SK-N-MC (cell line): ENCODE measurements around the gene CEP162.

Experiments used
- DNase-seq: peaks from one replicate; pipeline ENCODE4 v3.0.0-alpha.2; 2011; ENCODE audit warnings: low read depth, low spot score
- H3K27ac ChIP-seq: fragments of 200-600 bp; sonication (generic); 2 replicates; pipeline ENCODE4 v1.5.1; 2016; ENCODE audit warnings: mixed run types
- H3K36me3 ChIP-seq: fragments of 200-600 bp; sonication (generic); 2 replicates; pipeline ENCODE4 v1.6.1; 2017; ENCODE audit warnings: antibody characterized with exemption, low read length, mixed read lengths; ENCODE audit not compliant: insufficient read depth
- H3K4me3 ChIP-seq: fragments of 200-600 bp; sonication (generic); 2 replicates; pipeline ENCODE4 v1.5.1; 2016
- H3K9ac ChIP-seq: fragments of 200-600 bp; sonication (generic); 2 replicates; pipeline ENCODE4 v1.8.0; 2017; ENCODE audit warnings: mixed run types, mixed read lengths; ENCODE audit not compliant: insufficient read length
- H3K9me3 ChIP-seq: fragments of 200-600 bp; sonication (generic); 2 replicates; pipeline ENCODE4 v1.6.1; 2017; ENCODE audit warnings: low read depth, mild to moderate bottlenecking, antibody characterized with exemption, low read length, moderate library complexity, mixed read lengths
- EZH2 ChIP-seq: fragments of 200-600 bp; sonication (generic); IDR thresholded peaks from one replicate; pipeline ENCODE4 v1.6.1; 2017; ENCODE audit warnings: antibody characterized with exemption
- FOXP2 ChIP-seq: optimal IDR thresholded peaks from 2 replicates; pipeline ENCODE3; 2011; ENCODE audit warnings: mild to moderate bottlenecking, moderate library complexity; ENCODE audit not compliant: insufficient read depth; ENCODE audit errors: extremely low read length, control extremely low read depth
- POLR2AphosphoS5 ChIP-seq: IDR thresholded peaks from 2 replicates; pipeline ENCODE4 v1.6.1; 2012; ENCODE audit warnings: mild to moderate bottlenecking, low read depth, low read length, borderline replicate concordance

Gene CEP162, protein sequence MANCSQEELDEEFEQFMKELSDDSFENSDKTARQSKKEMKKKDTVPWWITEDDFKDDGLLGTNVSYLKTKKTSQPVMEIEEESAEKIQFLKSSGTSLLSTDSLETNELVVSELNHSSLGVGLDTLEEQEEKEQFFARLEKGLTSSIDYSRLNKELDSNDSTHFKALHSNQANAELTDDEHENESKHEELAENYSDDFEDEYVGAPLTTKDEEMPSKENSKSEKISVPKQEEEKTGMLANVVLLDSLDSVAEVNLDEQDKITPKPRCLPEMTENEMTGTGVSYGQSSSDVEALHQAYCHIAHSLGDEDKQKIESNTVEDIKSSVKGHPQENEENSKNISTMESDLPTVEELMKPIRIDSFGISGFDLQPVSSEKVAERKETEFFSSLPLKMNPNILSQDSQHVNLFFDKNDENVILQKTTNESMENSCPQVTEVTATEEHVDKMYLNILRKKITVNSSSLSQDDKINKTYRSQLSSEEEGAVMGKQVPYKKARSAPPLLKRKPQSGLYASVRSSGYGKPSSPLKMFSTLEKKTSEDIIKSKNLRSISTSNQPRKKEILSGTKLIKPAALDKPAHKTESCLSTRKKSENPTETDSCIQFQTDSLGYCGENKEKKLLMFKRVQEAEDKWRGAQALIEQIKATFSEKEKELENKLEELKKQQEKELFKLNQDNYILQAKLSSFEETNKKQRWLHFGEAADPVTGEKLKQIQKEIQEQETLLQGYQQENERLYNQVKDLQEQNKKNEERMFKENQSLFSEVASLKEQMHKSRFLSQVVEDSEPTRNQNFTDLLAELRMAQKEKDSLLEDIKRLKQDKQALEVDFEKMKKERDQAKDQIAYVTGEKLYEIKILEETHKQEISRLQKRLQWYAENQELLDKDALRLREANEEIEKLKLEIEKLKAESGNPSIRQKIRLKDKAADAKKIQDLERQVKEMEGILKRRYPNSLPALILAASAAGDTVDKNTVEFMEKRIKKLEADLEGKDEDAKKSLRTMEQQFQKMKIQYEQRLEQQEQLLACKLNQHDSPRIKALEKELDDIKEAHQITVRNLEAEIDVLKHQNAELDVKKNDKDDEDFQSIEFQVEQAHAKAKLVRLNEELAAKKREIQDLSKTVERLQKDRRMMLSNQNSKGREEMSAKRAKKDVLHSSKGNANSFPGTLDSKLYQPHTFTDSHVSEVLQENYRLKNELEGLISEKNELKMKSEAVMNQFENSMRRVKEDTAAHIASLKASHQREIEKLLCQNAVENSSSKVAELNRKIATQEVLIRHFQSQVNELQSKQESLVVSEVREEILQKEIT (N-terminal part only)

DNA sequence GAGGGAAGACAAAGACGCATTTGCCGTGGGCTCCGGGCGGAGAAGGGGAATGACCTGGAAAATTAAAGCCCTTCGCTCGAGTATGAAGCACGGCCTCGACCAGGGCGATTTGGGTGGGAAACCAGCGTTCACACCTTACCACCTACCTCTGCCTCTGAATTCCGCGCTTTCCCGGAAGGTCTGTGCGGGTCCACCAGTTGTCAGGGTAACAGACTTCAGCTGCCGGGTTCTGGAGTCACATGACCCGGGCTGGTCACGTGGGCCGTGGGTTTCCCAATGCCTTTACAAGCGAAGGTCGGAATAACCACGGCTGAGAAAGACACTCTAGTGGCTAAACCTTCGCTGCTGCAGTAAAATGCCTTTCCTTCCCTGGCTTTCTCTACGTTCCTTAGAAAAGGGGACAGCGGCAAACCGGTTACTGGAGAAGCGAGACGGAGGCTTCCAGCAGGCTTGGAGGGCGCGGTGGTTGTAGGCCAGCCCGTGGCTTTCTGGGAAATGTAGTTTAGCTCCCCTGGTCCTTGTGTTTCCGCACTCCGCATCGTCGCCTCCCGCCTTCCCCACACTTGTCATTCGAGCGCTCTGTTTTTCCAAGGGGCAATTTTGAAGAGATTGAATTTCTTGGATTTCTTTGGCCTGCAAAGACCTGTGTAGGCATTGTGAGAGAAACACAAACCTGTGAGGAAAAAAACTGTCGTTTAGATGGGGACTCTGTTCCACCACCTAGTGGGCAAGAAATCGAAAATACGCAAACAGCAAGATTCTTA, at the start of gene CEP162:
Gene CEP162 (minus strand): TSS at position 210 of the 764 bp plus-strand sequence. CDS start 1,250 bp downstream, outside the sequence.
- Histone ChIP-seq H3K4me3 (peak within 1 kb of the TSS; percentile 94), H3K9ac (peak within 1 kb of the TSS; percentile 69), H3K27ac (no peak within 1 kb of the TSS), H3K36me3 (no peaks in the 10 kb centered on the region), H3K9me3 (no peaks in the 10 kb centered on the region)
- peak; percentile 80 for DNase-seq
- TF ChIP-seq FOXP2 (no peak), POLR2AphosphoS5 (peak; percentile 18; the same call in 1 of the 2 replicates)

DNA sequence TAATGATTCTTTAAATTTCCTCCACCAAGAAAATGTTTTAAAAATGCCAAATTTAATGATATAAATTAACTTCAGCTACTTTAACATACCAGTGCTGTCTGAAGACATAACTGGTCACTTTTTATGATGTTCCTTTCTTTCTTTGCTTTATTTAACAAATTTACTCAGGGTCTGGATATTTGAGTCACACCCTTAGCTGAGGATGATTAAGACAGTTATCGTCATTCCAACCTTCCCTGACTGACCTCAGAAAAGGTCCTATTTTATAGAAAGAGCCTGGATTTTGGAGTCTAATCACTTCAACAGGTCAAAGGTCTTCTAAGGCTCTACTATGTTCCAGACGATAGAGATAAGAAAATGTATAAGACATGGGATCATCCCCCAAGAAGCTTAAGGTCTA, 47.4 kb upstream of the CEP162 start:
- TF ChIP-seq EZH2 (no peak), POLR2AphosphoS5 (no peak), FOXP2 (no peak)
- no peak overlapping the region for H3K27ac ChIP-seq
- H3K9ac ChIP-seq, result no peak overlapping the region
- H3K36me3 ChIP-seq, result no peaks in the 10 kb centered on the region
- no peak overlapping the region for H3K4me3 ChIP-seq
- no peaks in the 10 kb centered on the region for H3K9me3 ChIP-seq
- DNase-seq, result no peak

DNA sequence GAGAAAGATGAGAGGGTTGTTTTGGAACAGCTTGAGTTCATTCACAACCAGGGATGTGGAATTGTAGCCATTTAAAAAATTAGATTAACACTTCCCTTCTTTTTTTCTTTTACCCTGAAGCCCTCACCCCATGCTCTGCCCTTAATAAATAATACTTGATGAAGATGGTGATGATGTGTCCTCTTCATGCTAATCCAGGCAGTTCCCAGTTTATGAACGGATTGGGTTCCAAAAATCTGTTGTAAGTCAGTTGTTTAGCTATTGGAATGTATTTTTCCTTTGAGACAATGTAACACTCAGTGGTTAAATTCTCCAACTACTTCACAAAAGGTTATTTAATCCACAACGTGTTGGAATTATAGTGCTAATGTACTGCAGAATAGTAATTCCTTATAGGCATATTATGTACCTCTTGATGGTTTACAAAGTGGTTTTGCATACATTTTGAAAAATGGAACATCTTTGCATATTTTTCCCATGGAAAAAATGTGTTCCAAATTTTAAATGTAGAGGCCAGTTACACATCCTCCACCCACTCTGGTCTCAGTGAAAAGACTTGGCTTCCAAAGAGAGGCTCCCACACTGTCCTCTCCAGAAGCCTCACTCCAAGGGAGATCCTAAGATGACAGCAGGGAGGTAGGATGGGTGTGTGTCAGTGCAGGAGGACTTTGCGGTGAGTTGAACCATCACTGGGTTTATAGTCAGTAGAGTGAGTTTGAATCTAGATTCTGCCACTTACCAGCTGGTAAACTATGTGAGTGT, 45.8 kb upstream of the CEP162 start:
- no peak overlapping the region for H3K9ac ChIP-seq
- no peaks in the 10 kb centered on the region for H3K9me3 ChIP-seq
- no peak overlapping the region for H3K4me3 ChIP-seq
- no peak overlapping the region for H3K27ac ChIP-seq
- TF ChIP-seq EZH2 (no peak), FOXP2 (no peak), POLR2AphosphoS5 (no peak)
- no peaks in the 10 kb centered on the region for H3K36me3 ChIP-seq
- no peak for DNase-seq

DNA sequence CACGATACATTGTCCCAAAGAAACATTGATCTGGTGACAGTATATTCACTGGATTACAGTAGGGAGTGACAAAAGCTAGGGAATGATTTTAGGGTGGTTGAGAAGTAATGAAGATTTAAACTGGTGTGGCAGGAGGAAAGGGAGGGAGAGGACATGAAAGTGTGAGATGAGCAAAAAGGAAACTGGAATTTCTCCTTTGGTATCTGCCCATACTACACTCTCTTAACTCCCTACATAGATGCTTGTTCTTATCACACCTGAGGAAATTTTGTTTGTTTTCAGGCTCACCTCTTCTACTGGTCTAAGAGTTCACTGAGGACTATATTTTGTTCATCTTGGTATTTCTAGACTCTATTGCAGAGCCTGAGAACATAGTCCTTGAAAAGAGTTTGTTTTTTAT, 44.9 kb upstream of the CEP162 start:
- Histone ChIP-seq H3K36me3 (no peaks in the 10 kb centered on the region), H3K9ac (no peak overlapping the region), H3K4me3 (no peak overlapping the region), H3K9me3 (no peaks in the 10 kb centered on the region), H3K27ac (no peak overlapping the region)
- no peak for TF ChIP-seq FOXP2
- TF ChIP-seq POLR2AphosphoS5, result no peak
- no peak for TF ChIP-seq EZH2
- no peak for DNase-seq

DNA sequence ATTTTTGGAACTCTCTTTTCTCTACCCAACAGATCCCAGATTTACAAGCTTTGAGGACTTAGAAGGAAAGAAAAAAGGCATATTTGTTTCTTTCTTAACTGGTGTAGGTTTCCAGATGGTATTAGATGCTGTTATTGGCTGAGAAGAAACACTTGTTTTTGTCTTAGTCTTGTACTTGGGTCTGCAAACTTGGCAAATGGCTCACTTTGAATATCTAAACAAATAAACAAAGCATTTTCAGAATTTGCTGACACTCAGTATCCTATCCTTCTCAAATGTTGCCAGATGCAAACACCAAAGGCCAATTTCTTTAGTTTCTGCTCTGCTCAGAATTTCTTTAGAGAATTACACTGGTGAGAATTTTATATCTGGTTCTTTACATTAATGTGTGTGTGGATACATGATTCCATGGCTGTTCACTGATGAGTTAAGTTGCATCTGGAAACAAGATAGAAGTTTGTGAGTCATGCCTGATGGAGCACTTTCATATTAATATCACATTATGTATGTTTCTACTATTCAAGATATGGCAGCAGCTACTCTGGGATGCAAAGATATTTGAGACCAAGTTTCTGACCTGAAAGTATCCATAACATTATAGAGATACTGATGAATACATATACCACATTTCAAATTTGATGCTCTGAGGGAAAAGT, 43.7 kb upstream of the CEP162 start:
- Histone ChIP-seq H3K36me3 (no peaks in the 10 kb centered on the region), H3K27ac (no peak overlapping the region), H3K9me3 (no peaks in the 10 kb centered on the region), H3K4me3 (no peak overlapping the region), H3K9ac (no peak overlapping the region)
- no peak for TF ChIP-seq FOXP2
- DNase-seq, result no peak

DNA sequence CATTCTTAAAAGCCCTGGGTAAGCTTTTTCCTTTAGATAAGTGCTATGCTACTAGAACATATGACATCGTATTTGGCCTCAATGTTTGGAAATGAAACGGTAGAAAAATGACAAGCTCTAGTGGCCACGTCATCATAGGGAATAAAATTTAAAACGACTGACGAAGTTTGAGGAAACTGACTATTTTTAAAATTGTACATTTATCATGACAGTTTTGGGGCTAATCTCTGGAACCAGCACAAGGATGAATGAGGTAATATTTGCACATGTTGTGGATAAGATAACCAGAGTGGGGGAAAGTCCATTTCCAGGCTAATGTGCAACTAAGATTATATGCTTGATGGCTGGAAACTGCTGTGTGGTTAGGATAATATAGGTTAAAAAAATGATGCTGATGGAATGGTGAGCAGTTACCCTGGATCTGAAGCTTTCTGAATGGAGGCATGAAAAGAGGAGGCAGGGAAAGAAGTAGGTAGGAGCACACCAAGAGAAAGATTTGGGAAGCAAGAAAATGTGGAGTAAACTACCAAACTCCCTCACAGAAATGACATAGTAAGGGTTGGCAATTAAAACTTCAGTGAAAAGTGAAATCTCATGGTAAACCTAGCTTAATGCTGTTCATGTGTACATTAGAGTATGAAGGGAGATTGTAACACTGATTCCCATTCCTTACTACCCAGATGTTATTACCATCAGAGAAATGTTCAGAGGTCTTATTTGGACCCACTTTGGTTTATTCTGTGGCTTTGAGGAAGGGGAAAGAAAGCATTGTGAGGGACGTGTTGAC, 42.7 kb upstream of the CEP162 start:
- Histone ChIP-seq H3K27ac (no peak overlapping the region), H3K4me3 (no peak overlapping the region), H3K9me3 (no peaks in the 10 kb centered on the region), H3K9ac (no peak overlapping the region), H3K36me3 (no peaks in the 10 kb centered on the region)
- TF ChIP-seq FOXP2 (no peak), POLR2AphosphoS5 (no peak), EZH2 (no peak)
- no peak for DNase-seq
